WTC11 (cell line): ENCODE measurements around the gene SATB1. TPM values are rescaled to one million over a fixed set of nuclear protein-coding genes. Genes with fewer than 3 reads are reported as not detected.

Source experiments
- ATAC-seq: fragments of 200-7000 bp; cut with Tn5 transposase; 2 replicates; pipeline ENCODE4 v1.10.0; 2021; ENCODE audit warnings: mild to moderate bottlenecking, moderate library complexity
- CTCF ChIA-PET: fragments of 300-600 bp; sonication (Branson Sonifier 250); formaldehyde crosslinking; loops from one replicate; lab custom pipeline; 2021; ENCODE audit warnings: antibody characterized with exemption; lab: Charles Lee
- POLR2A ChIA-PET: fragments of 350-600 bp; sonication (Branson Sonifier 250); formaldehyde crosslinking; loops from one replicate; lab custom pipeline; 2021; ENCODE audit warnings: antibody characterized with exemption; lab: Charles Lee
- DNase-seq: peaks from one replicate; pipeline ENCODE4 v3.0.0; 2021; ENCODE audit warnings: low spot score
- H3K27ac Mint-ChIP-seq: 2 replicates; pipeline ENCODE4 v1.8.0; 2021; ENCODE audit warnings: mixed read lengths
- H3K27me3 Mint-ChIP-seq: 2 replicates; pipeline ENCODE4 v1.8.0; 2021; ENCODE audit warnings: low read depth, mild to moderate bottlenecking, moderate library complexity, mixed read lengths
- H3K36me3 Mint-ChIP-seq: 2 replicates; pipeline ENCODE4 v1.8.0; 2021; ENCODE audit warnings: mixed read lengths
- H3K4me1 Mint-ChIP-seq: 2 replicates; pipeline ENCODE4 v1.8.0; 2022; ENCODE audit warnings: mixed read lengths
- H3K4me3 Mint-ChIP-seq: 2 replicates; pipeline ENCODE4 v1.8.0; 2021; ENCODE audit warnings: mild to moderate bottlenecking, moderate library complexity, mixed read lengths
- H3K9me3 Mint-ChIP-seq: 2 replicates; pipeline ENCODE4 v1.8.0; 2021; ENCODE audit warnings: mixed read lengths
- CREB1 ChIP-seq: sonication (generic); formaldehyde crosslinking; IDR thresholded peaks from 2 replicates; pipeline ENCODE4 v1.8.0; 2023; ENCODE audit warnings: mild to moderate bottlenecking, missing genetic modification reagents
- GRHL2 ChIP-seq: fragments of 250-450 bp; sonication (Bioruptor Pico); IDR thresholded peaks from 2 replicates; pipeline ENCODE4 v1.8.0; 2022; ENCODE audit warnings: mild to moderate bottlenecking, moderate library complexity; ENCODE audit not compliant: insufficient replicate concordance, severe bottlenecking
- GTF2I ChIP-seq: fragments of 250-450 bp; sonication (Bioruptor Pico); conservative IDR thresholded peaks from 2 replicates; pipeline ENCODE4 v1.4.0; 2021; ENCODE audit warnings: mild to moderate bottlenecking
- HMGA2 ChIP-seq: fragments of 250-450 bp; sonication (Bioruptor Pico); IDR thresholded peaks from 2 replicates; pipeline ENCODE4 v1.4.0; 2021; ENCODE audit warnings: mild to moderate bottlenecking, moderate library complexity
- IRF2 ChIP-seq: sonication (generic); formaldehyde crosslinking; IDR thresholded peaks from 2 replicates; pipeline ENCODE4 v1.8.0; 2022; ENCODE audit warnings: low read depth, missing genetic modification reagents, borderline replicate concordance
- JAZF1 ChIP-seq: fragments of 250-450 bp; sonication (Bioruptor Pico); IDR thresholded peaks from 2 replicates; pipeline ENCODE4 v1.9.0; 2021; ENCODE audit warnings: moderate library complexity, mild to moderate bottlenecking, inconsistent platforms
- JUN ChIP-seq: sonication (generic); formaldehyde crosslinking; IDR thresholded peaks from 2 replicates; pipeline ENCODE4 v1.8.0; 2023; ENCODE audit warnings: mild to moderate bottlenecking, missing genetic modification reagents
- KAT7 ChIP-seq: sonication (generic); formaldehyde crosslinking; IDR thresholded peaks from 2 replicates; pipeline ENCODE4 v1.8.1; 2023; ENCODE audit warnings: missing genetic modification reagents, mild to moderate bottlenecking, borderline replicate concordance
- OVOL2 ChIP-seq: fragments of 250-450 bp; sonication (Bioruptor Pico); IDR thresholded peaks from 2 replicates; pipeline ENCODE4 v1.9.0; 2021; ENCODE audit warnings: mild to moderate bottlenecking, borderline replicate concordance
- PRRX2 ChIP-seq: fragments of 250-450 bp; sonication (Bioruptor Pico); IDR thresholded peaks from 2 replicates; pipeline ENCODE4 v1.8.0; 2021; ENCODE audit warnings: mild to moderate bottlenecking
- SOX15 ChIP-seq: fragments of 250-450 bp; sonication (Bioruptor Pico); IDR thresholded peaks from 2 replicates; pipeline ENCODE4 v1.9.0; 2021; ENCODE audit warnings: mild to moderate bottlenecking
- TEAD4 ChIP-seq: sonication (generic); formaldehyde crosslinking; IDR thresholded peaks from 2 replicates; pipeline ENCODE4 v1.8.0; 2022; ENCODE audit warnings: mild to moderate bottlenecking, missing genetic modification reagents
- TP53 ChIP-seq: sonication (generic); formaldehyde crosslinking; IDR thresholded peaks from 2 replicates; pipeline ENCODE4 v1.8.1; 2023; ENCODE audit warnings: mild to moderate bottlenecking, missing genetic modification reagents
- ZNF396 ChIP-seq: fragments of 250-450 bp; sonication (Bioruptor Pico); IDR thresholded peaks from 2 replicates; pipeline ENCODE4 v1.8.0; 2021; ENCODE audit warnings: mild to moderate bottlenecking, moderate library complexity, borderline replicate concordance
- total RNA-seq: library from RNA; stranded (reverse); gene quantifications from 3 replicates; pipeline ENCODE4 v1.2.3, GENCODE V29; 2021
- TF ChIP-seq, protein P1 (sequence below): sonication (generic); formaldehyde crosslinking; IDR thresholded peaks from 2 replicates; pipeline ENCODE4 v1.8.1; 2023; ENCODE audit warnings: mild to moderate bottlenecking, moderate library complexity, missing genetic modification reagents
- TF ChIP-seq, protein P2 (sequence below): fragments of 250-450 bp; sonication (Bioruptor Pico); IDR thresholded peaks from 2 replicates; pipeline ENCODE4 v1.9.0; 2021; ENCODE audit warnings: mild to moderate bottlenecking
- TF ChIP-seq, protein P3 (sequence below): sonication (generic); formaldehyde crosslinking; conservative IDR thresholded peaks from 2 replicates; pipeline ENCODE4 v1.8.1; 2022; ENCODE audit warnings: mild to moderate bottlenecking, missing genetic modification reagents
- TF ChIP-seq, protein P4 (sequence below): fragments of 250-450 bp; sonication (Bioruptor Pico); IDR thresholded peaks from 2 replicates; pipeline ENCODE4 v1.8.0; 2021; ENCODE audit warnings: mild to moderate bottlenecking
- TF ChIP-seq, protein P5 (sequence below): sonication (generic); formaldehyde crosslinking; IDR thresholded peaks from 2 replicates; pipeline ENCODE4 v1.8.1; 2023; ENCODE audit warnings: mild to moderate bottlenecking, missing genetic modification reagents
- TF ChIP-seq, protein P6 (sequence below): sonication (generic); formaldehyde crosslinking; IDR thresholded peaks from 2 replicates; pipeline ENCODE4 v1.8.0; 2022; ENCODE audit warnings: missing genetic modification reagents
- TF ChIP-seq, protein P7 (sequence below): fragments of 250-450 bp; sonication (Bioruptor Pico); IDR thresholded peaks from 2 replicates; pipeline ENCODE4 v1.9.0; 2021; ENCODE audit warnings: mild to moderate bottlenecking

The SATB1 gene
- total RNA-seq, 1 experiment from 2014 or later: 36.2 TPM

DNA sequence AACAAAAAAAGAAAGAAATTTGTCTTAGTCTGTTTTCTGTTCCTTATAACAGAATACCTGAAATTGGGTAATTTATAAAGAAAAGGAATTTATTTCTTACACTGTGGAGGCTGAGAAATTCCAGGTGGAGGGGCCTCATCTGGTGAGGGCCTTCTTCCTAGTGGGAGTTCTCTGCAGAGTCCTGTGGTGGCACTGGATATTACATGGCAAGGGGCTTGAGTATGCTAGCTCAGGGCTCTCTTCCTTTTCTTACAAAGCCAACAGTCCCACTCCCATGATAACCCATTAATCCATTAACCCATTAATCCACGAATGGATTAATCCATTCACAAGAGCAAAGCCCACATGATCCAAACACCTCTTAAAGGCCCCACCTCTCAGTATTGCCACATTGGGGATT lies 2.9 kb upstream of the SATB1 start:
- CTCF ChIA-PET: no interaction called here
- no peak overlapping the region for H3K27ac Mint-ChIP-seq
- no peaks in the 10 kb centered on the region for H3K9me3 Mint-ChIP-seq
- H3K27me3 Mint-ChIP-seq: no peaks in the 10 kb centered on the region
- no peak for TF ChIP-seq TP53
- TF ChIP-seq IRF2 (CRISPR knock-in tag): no peak
- TF ChIP-seq, protein P1, sequence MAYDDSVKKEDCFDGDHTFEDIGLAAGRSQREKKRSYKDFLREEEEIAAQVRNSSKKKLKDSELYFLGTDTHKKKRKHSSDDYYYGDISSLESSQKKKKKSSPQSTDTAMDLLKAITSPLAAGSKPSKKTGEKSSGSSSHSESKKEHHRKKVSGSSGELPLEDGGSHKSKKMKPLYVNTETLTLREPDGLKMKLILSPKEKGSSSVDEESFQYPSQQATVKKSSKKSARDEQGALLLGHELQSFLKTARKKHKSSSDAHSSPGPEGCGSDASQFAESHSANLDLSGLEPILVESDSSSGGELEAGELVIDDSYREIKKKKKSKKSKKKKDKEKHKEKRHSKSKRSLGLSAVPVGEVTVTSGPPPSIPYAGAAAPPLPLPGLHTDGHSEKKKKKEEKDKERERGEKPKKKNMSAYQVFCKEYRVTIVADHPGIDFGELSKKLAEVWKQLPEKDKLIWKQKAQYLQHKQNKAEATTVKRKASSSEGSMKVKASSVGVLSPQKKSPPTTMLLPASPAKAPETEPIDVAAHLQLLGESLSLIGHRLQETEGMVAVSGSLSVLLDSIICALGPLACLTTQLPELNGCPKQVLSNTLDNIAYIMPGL (CRISPR knock-in tag): no peak
- no peak for TF ChIP-seq TEAD4
- TF ChIP-seq, protein P2, sequence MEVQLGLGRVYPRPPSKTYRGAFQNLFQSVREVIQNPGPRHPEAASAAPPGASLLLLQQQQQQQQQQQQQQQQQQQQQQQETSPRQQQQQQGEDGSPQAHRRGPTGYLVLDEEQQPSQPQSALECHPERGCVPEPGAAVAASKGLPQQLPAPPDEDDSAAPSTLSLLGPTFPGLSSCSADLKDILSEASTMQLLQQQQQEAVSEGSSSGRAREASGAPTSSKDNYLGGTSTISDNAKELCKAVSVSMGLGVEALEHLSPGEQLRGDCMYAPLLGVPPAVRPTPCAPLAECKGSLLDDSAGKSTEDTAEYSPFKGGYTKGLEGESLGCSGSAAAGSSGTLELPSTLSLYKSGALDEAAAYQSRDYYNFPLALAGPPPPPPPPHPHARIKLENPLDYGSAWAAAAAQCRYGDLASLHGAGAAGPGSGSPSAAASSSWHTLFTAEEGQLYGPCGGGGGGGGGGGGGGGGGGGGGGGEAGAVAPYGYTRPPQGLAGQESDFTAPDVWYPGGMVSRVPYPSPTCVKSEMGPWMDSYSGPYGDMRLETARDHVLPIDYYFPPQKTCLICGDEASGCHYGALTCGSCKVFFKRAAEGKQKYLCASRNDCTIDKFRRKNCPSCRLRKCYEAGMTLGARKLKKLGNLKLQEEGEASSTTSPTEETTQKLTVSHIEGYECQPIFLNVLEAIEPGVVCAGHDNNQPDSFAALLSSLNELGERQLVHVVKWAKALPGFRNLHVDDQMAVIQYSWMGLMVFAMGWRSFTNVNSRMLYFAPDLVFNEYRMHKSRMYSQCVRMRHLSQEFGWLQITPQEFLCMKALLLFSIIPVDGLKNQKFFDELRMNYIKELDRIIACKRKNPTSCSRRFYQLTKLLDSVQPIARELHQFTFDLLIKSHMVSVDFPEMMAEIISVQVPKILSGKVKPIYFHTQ (CRISPR knock-in tag): no peak
- no peak for TF ChIP-seq JAZF1 (CRISPR knock-in tag)
- no peak for TF ChIP-seq OVOL2
- TF ChIP-seq, protein P3, sequence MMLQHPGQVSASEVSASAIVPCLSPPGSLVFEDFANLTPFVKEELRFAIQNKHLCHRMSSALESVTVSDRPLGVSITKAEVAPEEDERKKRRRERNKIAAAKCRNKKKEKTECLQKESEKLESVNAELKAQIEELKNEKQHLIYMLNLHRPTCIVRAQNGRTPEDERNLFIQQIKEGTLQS (CRISPR knock-in tag): no peak
- TF ChIP-seq PRRX2 (CRISPR knock-in tag): no peak
- TF ChIP-seq KAT7 (CRISPR knock-in tag): no peak
- no peak for TF ChIP-seq JUN (CRISPR knock-in tag)
- TF ChIP-seq, protein P4, sequence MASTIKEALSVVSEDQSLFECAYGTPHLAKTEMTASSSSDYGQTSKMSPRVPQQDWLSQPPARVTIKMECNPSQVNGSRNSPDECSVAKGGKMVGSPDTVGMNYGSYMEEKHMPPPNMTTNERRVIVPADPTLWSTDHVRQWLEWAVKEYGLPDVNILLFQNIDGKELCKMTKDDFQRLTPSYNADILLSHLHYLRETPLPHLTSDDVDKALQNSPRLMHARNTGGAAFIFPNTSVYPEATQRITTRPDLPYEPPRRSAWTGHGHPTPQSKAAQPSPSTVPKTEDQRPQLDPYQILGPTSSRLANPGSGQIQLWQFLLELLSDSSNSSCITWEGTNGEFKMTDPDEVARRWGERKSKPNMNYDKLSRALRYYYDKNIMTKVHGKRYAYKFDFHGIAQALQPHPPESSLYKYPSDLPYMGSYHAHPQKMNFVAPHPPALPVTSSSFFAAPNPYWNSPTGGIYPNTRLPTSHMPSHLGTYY (CRISPR knock-in tag): no peak
- no peak for TF ChIP-seq HMGA2 (CRISPR knock-in tag)
- TF ChIP-seq, all 79 proteins: peak for 0
- H3K36me3 Mint-ChIP-seq: no peaks in the 10 kb centered on the region
- no peak overlapping the region for H3K4me3 Mint-ChIP-seq
- no peak for DNase-seq
- ATAC-seq: 0 out of 2 replicates have a peak, but pooled peaks have one; percentile 11
- POLR2A ChIA-PET: no interaction called here
- peaks cover 33% of the 10 kb centered on the region for H3K4me1 Mint-ChIP-seq

DNA sequence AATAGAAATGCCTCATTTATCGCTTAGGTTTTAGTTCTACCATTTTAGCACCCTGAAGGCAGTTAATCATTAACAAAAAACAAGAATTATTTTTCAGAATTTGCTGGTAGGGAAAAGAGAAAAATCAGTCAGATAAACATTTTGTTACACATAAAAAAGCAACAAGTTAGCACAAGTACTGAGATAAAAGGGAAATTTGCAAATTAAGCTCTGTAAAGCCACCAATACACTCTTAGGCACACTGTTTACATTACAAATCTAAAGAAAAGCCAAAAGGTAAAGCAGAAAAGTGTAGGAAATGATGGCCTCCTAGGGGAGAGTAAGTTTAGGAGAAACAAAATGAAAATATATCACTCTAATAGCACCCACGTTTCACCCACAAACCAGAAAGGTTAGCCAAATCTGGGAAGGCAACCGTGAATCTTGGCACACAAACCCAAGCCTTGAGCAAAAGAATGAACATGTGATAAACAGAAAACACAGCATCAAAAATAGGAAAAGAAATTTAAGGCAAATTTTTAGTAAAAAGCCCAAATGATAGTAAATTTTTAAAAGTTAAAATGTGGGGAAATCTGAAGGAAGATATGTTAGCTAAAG lies 1.6 kb upstream of the SATB1 start:
- H3K4me1 Mint-ChIP-seq: peaks cover 45% of the 10 kb centered on the region

More for the DNA sequence above, 1.6 kb upstream of the SATB1 start:
- ChIA-PET CTCF (no interaction called here), POLR2A (no interaction called here)
- Mint-ChIP-seq H3K4me3 (peak overlapping the region; percentile 93), H3K27me3 (no peaks in the 10 kb centered on the region), H3K27ac (no peak overlapping the region), H3K9me3 (no peaks in the 10 kb centered on the region), H3K36me3 (no peaks in the 10 kb centered on the region)
- DNase-seq (no peak), ATAC-seq (no peak)
- TF ChIP-seq, protein P5, sequence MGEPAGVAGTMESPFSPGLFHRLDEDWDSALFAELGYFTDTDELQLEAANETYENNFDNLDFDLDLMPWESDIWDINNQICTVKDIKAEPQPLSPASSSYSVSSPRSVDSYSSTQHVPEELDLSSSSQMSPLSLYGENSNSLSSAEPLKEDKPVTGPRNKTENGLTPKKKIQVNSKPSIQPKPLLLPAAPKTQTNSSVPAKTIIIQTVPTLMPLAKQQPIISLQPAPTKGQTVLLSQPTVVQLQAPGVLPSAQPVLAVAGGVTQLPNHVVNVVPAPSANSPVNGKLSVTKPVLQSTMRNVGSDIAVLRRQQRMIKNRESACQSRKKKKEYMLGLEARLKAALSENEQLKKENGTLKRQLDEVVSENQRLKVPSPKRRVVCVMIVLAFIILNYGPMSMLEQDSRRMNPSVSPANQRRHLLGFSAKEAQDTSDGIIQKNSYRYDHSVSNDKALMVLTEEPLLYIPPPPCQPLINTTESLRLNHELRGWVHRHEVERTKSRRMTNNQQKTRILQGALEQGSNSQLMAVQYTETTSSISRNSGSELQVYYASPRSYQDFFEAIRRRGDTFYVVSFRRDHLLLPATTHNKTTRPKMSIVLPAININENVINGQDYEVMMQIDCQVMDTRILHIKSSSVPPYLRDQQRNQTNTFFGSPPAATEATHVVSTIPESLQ: no peak
- TF ChIP-seq CREB1 (CRISPR knock-in tag): no peak
- TF ChIP-seq, protein P6, sequence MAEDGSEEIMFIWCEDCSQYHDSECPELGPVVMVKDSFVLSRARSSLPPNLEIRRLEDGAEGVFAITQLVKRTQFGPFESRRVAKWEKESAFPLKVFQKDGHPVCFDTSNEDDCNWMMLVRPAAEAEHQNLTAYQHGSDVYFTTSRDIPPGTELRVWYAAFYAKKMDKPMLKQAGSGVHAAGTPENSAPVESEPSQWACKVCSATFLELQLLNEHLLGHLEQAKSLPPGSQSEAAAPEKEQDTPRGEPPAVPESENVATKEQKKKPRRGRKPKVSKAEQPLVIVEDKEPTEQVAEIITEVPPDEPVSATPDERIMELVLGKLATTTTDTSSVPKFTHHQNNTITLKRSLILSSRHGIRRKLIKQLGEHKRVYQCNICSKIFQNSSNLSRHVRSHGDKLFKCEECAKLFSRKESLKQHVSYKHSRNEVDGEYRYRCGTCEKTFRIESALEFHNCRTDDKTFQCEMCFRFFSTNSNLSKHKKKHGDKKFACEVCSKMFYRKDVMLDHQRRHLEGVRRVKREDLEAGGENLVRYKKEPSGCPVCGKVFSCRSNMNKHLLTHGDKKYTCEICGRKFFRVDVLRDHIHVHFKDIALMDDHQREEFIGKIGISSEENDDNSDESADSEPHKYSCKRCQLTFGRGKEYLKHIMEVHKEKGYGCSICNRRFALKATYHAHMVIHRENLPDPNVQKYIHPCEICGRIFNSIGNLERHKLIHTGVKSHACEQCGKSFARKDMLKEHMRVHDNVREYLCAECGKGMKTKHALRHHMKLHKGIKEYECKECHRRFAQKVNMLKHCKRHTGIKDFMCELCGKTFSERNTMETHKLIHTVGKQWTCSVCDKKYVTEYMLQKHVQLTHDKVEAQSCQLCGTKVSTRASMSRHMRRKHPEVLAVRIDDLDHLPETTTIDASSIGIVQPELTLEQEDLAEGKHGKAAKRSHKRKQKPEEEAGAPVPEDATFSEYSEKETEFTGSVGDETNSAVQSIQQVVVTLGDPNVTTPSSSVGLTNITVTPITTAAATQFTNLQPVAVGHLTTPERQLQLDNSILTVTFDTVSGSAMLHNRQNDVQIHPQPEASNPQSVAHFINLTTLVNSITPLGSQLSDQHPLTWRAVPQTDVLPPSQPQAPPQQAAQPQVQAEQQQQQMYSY: no peak
- TF ChIP-seq GRHL2 (CRISPR knock-in tag): no peak
- TF ChIP-seq, protein P7, sequence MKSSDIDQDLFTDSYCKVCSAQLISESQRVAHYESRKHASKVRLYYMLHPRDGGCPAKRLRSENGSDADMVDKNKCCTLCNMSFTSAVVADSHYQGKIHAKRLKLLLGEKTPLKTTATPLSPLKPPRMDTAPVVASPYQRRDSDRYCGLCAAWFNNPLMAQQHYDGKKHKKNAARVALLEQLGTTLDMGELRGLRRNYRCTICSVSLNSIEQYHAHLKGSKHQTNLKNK (CRISPR knock-in tag): no peak
- no peak for TF ChIP-seq SOX15 (CRISPR knock-in tag)
- TF ChIP-seq ZNF396 (CRISPR knock-in tag): no peak
- TF ChIP-seq GTF2I (CRISPR knock-in tag): no peak
